Esophagus muscularis mucosa (tissue), 4 donors: ENCODE measurements around the gene ROMO1. TPM values are rescaled to one million over a fixed set of nuclear protein-coding genes. Genes with fewer than 3 reads are reported as not detected.

Experiments
- DNase-seq: peaks from one replicate; pipeline ENCODE4 v3.0.0-alpha.2; 2017; ENCODE audit errors: extremely low spot score
- H3K27ac ChIP-seq, 4 donors: fragments of 200-600 bp; sonication (generic); replicated peaks in 1 of 4; 1 replicate in 3 of 4; 2 replicates in 1 of 4; pipeline ENCODE4 v1.5.1; 2016 to 2019; ENCODE audit warnings: mild to moderate bottlenecking in 1 of 4
- H3K27me3 ChIP-seq, 4 donors: fragments of 200-600 bp; sonication (generic); one replicate each; pipeline versions ENCODE4 v1.5.1 to v1.6.0; 2016 to 2019
- H3K36me3 ChIP-seq, 4 donors: fragments of 200-600 bp; sonication (generic); one replicate each; pipeline ENCODE4 v1.5.1; 2016 to 2019
- H3K4me1 ChIP-seq, 4 donors: fragments of 200-600 bp; sonication (generic); one replicate each; pipeline ENCODE4 v1.5.1; 2016 to 2019
- H3K4me3 ChIP-seq, 4 donors: fragments of 200-600 bp; sonication (generic); 1 replicate in 2 of 4; 2 replicates in 2 of 4; pipeline ENCODE4 v1.5.1; 2016 to 2019; ENCODE audit warnings: mild to moderate bottlenecking in 4 of 4, moderate library complexity in 1 of 4
- H3K9me3 ChIP-seq, 4 donors: fragments of 200-600 bp; sonication (generic); 1 replicate in 3 of 4; 2 replicates in 1 of 4; pipeline ENCODE4 v1.5.1; 2016 to 2019
- EP300 ChIP-seq: sonication (generic); formaldehyde crosslinking; IDR thresholded peaks from one replicate; pipeline ENCODE4 v1.6.1; 2017; ENCODE audit warnings: antibody characterized with exemption
- POLR2A ChIP-seq: fragments of 450-650 bp; IDR thresholded peaks from one replicate; pipeline ENCODE4 v1.6.1; 2017; ENCODE audit warnings: antibody characterized with exemption, moderate library complexity, mild to moderate bottlenecking, low read depth
- POLR2AphosphoS5 ChIP-seq, 2 donors: sonication (generic); formaldehyde crosslinking; IDR thresholded peaks; one replicate each; pipeline ENCODE4 v1.6.1; 2017; ENCODE audit warnings: antibody characterized with exemption in 2 of 2
- WGBS: methylation state at CpG from one replicate; pipeline ENCODE4 v1.1.5; 2018; 5-methylcytosine and 5-hydroxymethylcytosine counted together
- intact Hi-C: fragments of 100-400 bp; cut with DNase I; formaldehyde crosslinking; loops from one replicate; pipeline ENCODE4 v1.15.1; 2023
- total RNA-seq, 4 donors: library from RNA; depleted of rRNA; stranded (reverse); fragments of >200 nt; gene quantifications; one replicate each; pipeline versions ENCODE4 v1.1.0 to v1.2.1, GENCODE V29; 2016
- TF ChIP-seq, protein P1 (sequence below), 3 experiments: fragments of 200-600 bp in 2 of 3; fragments of 450-650 bp in 1 of 3; sonication (generic) in 2 of 3; IDR thresholded peaks; one replicate each; pipeline ENCODE4 v1.5.1; 2017 to 2019; ENCODE audit warnings: antibody characterized with exemption in 3 of 3, mild to moderate bottlenecking in 2 of 3, moderate library complexity in 1 of 3

Gene ROMO1
- total RNA-seq, 4 donors from 2014 or later: 159 to 360 (median 263) TPM

DNA sequence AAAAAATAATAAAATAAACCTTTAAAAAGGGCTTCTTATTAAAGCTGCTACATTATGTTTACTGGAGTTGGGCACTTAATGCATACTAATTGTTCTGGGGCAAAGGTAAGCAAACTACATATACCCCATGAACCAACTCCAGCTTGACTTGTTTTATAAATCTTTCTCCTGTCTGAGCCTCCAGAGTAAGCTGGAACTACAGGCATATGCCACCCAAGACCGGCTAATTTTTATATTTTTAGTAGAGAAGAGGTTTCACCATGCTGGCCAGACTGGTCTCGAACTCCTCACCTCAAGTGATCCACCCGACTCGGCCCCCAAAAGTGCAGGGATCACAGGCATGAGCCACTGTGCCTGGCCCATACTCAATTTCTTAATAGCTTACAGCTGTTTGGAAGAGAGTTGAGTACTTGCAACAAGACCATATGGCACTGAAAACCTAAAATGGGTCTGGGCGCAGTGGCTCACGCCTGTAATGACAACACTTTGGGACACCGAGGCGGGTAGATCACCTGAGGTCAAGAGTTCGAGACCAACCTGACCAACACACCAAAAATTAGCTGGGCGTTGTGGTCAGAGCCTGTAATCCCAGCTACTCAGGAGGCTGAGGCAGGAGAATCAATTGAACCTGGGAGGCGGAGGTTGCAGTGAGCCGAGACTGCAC is 19.9 kb downstream of the ROMO1 start:
- whole genome bisulfite sequencing: 85% methylated on average over 12 of the region's 12 CpGs
- peaks cover 94 to 100% (median 98%) of the 10 kb centered on the region in 4 donors for H3K36me3 ChIP-seq
- H3K9me3 ChIP-seq: no peaks in the 10 kb centered on the region
- intact Hi-C loops: no loop called here
- no peaks in the 10 kb centered on the region for H3K27me3 ChIP-seq
- DNase-seq: no peak
- H3K4me1 ChIP-seq: peaks cover 37 to 87% (median 42%) of the 10 kb centered on the region in 4 donors
- H3K27ac ChIP-seq: no peak overlapping the region
- peak in 1 of 2 donors; percentile 21 for TF ChIP-seq POLR2AphosphoS5 (IDR thresholded peaks at IDR 0.05)
- TF ChIP-seq POLR2A: no peak
- TF ChIP-seq EP300: no peak
- TF ChIP-seq, protein P1, sequence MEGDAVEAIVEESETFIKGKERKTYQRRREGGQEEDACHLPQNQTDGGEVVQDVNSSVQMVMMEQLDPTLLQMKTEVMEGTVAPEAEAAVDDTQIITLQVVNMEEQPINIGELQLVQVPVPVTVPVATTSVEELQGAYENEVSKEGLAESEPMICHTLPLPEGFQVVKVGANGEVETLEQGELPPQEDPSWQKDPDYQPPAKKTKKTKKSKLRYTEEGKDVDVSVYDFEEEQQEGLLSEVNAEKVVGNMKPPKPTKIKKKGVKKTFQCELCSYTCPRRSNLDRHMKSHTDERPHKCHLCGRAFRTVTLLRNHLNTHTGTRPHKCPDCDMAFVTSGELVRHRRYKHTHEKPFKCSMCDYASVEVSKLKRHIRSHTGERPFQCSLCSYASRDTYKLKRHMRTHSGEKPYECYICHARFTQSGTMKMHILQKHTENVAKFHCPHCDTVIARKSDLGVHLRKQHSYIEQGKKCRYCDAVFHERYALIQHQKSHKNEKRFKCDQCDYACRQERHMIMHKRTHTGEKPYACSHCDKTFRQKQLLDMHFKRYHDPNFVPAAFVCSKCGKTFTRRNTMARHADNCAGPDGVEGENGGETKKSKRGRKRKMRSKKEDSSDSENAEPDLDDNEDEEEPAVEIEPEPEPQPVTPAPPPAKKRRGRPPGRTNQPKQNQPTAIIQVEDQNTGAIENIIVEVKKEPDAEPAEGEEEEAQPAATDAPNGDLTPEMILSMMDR (IDR thresholded peaks at IDR 0.05): no peak
- H3K4me3 ChIP-seq: no peak overlapping the region

DNA sequence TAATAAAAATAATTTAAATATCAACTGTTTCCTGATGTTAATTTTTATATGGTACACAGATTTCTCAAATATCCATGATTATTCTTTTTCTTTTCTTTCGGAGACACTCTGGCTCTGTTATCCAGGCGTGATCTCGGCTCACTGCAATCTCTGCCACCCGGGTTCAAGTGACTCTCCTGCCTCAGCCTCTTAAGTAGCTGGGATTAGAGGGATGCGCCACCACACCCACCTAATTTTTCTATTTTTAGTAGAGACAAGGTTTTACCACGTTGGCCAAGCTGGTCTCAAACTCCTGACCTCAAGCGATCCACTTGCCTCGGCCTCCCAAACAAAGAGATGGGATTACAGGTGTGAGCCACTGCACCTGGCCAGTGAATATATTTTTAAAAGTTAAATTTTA is 20.5 kb downstream of the ROMO1 start:
- Histone ChIP-seq H3K27ac (no peak overlapping the region), H3K27me3 (no peaks in the 10 kb centered on the region), H3K9me3 (no peaks in the 10 kb centered on the region), H3K4me3 (no peak overlapping the region), H3K36me3 (peaks cover 95 to 100% (median 98%) of the 10 kb centered on the region in 4 donors), H3K4me1 (peaks cover 37 to 83% (median 37%) of the 10 kb centered on the region in 4 donors)
- TF ChIP-seq POLR2A: no peak
- TF ChIP-seq, protein P1 (IDR thresholded peaks at IDR 0.05): no peak
- no peak for TF ChIP-seq EP300
- no peak for TF ChIP-seq POLR2AphosphoS5 (IDR thresholded peaks at IDR 0.05)
- 67% methylated on average over 8 of the region's 8 CpGs for WGBS
- intact Hi-C loops: no loop called here
- no peak for DNase-seq

DNA sequence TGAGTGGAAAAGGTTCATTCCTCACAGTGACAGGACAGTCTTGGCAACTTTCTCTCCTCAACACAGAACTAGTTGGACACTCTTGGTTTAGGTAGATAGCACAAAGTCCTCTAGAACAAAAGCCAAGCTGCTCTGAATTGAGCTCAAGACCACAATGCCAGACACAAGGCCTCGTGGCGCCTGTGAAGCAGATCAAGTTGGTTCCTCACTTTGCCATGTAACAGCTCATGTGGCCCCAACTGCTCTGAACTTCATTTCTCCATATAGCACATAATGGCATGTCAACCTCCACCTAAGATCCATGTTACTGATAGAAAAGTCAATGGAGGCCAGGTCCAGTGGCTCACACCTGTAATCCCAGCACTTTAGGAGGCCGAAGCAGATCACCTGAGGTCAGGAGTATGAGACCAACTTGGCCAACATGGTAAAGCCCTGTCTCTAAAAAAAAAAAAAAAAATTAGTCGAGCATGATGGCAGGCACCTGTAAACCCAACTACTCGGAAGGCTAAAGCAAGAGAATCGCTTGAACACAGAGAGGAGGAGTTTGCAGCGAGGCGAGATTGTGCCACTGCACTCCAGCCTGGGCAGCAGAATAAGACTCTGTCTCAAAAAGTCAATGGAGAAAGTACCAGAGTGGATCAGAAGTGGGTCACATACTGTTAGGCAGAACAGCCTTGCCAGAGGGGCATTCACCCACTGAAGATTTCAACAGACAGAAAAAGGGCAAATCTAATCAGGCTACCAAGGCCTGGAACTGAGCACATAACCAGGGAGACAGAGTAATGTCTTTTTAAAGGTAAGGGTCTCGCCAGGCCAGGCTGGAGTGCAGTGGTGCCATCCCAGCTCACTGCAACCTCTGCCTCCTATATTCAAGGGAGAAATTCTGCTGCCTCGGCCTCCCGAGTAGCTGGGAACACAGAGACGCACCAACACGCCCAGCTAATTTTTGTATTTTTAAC is 21.2 kb downstream of the ROMO1 start:
- 88% methylated on average over 13 of the region's 13 CpGs for WGBS
- TF ChIP-seq EP300 (no peak), POLR2AphosphoS5 (IDR thresholded peaks at IDR 0.05) (no peak)
- TF ChIP-seq, protein P1 (IDR thresholded peaks at IDR 0.05): no peak
- DNase-seq: no peak
- Histone ChIP-seq H3K4me3 (no peak overlapping the region), H3K27me3 (no peaks in the 10 kb centered on the region), H3K4me1 (peaks cover 31 to 78% (median 37%) of the 10 kb centered on the region in 4 donors), H3K9me3 (no peaks in the 10 kb centered on the region), H3K27ac (peak overlapping the region in 2 of 4 donors; percentile 1 to 10), H3K36me3 (peaks cover 95 to 100% (median 98%) of the 10 kb centered on the region in 4 donors)
- intact Hi-C loops: no loop called here

DNA sequence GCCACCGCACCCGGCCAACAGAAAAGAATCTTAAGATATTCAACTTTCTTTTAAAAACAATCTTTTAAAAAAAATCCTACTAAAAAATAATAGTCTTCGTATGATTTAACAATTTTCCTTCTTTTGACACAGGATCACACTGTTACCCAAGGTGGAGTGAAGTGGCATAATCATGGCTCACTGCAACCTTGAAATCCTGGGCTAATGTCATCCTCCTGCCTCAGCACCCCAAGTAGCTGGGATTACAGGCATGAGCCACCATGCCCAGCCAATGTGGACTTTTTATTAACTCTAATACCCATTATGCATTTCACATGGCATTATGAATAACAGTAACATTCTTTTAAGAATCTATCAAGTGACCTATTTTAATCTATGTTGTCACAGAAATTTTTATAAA is 22.0 kb downstream of the ROMO1 start:
- 87% methylated on average over 3 of the region's 3 CpGs for WGBS
- DNase-seq: no peak
- intact Hi-C loops: no loop called here
- Histone ChIP-seq H3K27ac (no peak overlapping the region), H3K4me3 (no peak overlapping the region), H3K27me3 (no peaks in the 10 kb centered on the region), H3K36me3 (peaks cover 95 to 100% (median 98%) of the 10 kb centered on the region in 4 donors), H3K9me3 (no peaks in the 10 kb centered on the region), H3K4me1 (peaks cover 25 to 72% (median 37%) of the 10 kb centered on the region in 4 donors)
- TF ChIP-seq POLR2AphosphoS5 (IDR thresholded peaks at IDR 0.05) (no peak), EP300 (no peak), POLR2A (no peak)
- TF ChIP-seq, protein P1 (IDR thresholded peaks at IDR 0.05): no peak
